ENCODE measurements around the gene JAKMIP3.

JAKMIP3 gene

GRCh38 chr10:132113766-132114365 is 48.1 kb downstream of the JAKMIP3 start:
- FAIRE-seq = no peak

- no peak for FAIRE-seq
Measured at GRCh38 chr10:132114953-132115520, 49.3 kb downstream of the JAKMIP3 start.

Data from TTC549 (cell line).